Hepatic stellate cell (primary cell): ENCODE data around the gene BIVM.

ENCODE experiments used
- DNase-seq: peaks from one replicate; pipeline ENCODE4 v3.0.0; 2011; ENCODE audit warnings: low spot score

Gene BIVM

GRCh38 chr13:102788683-102789082 lies 10.2 kb upstream of the BIVM start:
- DNase-seq = no peak

GRCh38 chr13:102792396-102792795 lies 6.5 kb upstream of the BIVM start:
- DNase-seq = no peak

GRCh38 chr13:102793611-102794355 lies 5.1 kb upstream of the BIVM start:
- no peak for DNase-seq

- peak; percentile 26 for DNase-seq
Measured at GRCh38 chr13:102799426-102800144, 666 bp downstream of the BIVM start.

- peak; percentile 83 for DNase-seq
Measured at GRCh38 chr13:102800145-102801041, 1.5 kb downstream of the BIVM start.

GRCh38 chr13:102805680-102806079 lies 6.8 kb downstream of the BIVM start:
- DNase-seq = no peak

- no peak for DNase-seq
Measured at GRCh38 chr13:102807699-102808098, 8.8 kb downstream of the BIVM start.

- no peak for DNase-seq
Measured at GRCh38 chr13:102812611-102813287, 13.8 kb downstream of the BIVM start.

GRCh38 chr13:102814025-102814607 lies 15.2 kb downstream of the BIVM start:
- no peak for DNase-seq

- DNase-seq = no peak
Measured at GRCh38 chr13:102814793-102815192, 15.9 kb downstream of the BIVM start.

- no peak for DNase-seq
Measured at GRCh38 chr13:102815788-102816187, 16.9 kb downstream of the BIVM start.

GRCh38 chr13:102816708-102817107 lies 17.8 kb downstream of the BIVM start:
- DNase-seq = no peak

GRCh38 chr13:102817241-102817640 lies 18.3 kb downstream of the BIVM start:
- no peak for DNase-seq

- no peak for DNase-seq
Measured at GRCh38 chr13:102817907-102818306, 19.0 kb downstream of the BIVM start.

GRCh38 chr13:102825400-102825799 lies 26.5 kb downstream of the BIVM start:
- DNase-seq = no peak

- DNase-seq = peak; percentile 33
Measured at GRCh38 chr13:102825921-102826706, 27.2 kb downstream of the BIVM start.

- no peak for DNase-seq
Measured at GRCh38 chr13:102830646-102831045, 31.7 kb downstream of the BIVM start.

GRCh38 chr13:102836471-102836870 lies 37.6 kb downstream of the BIVM start:
- DNase-seq = no peak

- DNase-seq = no peak
Measured at GRCh38 chr13:102838273-102838672, 39.4 kb downstream of the BIVM start.

GRCh38 chr13:102838982-102839381 lies 40.1 kb downstream of the BIVM start:
- DNase-seq = no peak

GRCh38 chr13:102839462-102839861 lies 40.5 kb downstream of the BIVM start:
- no peak for DNase-seq
